NCI-H1417 (cell line): ENCODE measurements around the gene TNK1.

Experiments
- DNase-seq, 3 experiments: peaks; one replicate each; lab custom pipeline; 2025; lab: John Stamatoyannopoulos, UW

TNK1 gene

DNA sequence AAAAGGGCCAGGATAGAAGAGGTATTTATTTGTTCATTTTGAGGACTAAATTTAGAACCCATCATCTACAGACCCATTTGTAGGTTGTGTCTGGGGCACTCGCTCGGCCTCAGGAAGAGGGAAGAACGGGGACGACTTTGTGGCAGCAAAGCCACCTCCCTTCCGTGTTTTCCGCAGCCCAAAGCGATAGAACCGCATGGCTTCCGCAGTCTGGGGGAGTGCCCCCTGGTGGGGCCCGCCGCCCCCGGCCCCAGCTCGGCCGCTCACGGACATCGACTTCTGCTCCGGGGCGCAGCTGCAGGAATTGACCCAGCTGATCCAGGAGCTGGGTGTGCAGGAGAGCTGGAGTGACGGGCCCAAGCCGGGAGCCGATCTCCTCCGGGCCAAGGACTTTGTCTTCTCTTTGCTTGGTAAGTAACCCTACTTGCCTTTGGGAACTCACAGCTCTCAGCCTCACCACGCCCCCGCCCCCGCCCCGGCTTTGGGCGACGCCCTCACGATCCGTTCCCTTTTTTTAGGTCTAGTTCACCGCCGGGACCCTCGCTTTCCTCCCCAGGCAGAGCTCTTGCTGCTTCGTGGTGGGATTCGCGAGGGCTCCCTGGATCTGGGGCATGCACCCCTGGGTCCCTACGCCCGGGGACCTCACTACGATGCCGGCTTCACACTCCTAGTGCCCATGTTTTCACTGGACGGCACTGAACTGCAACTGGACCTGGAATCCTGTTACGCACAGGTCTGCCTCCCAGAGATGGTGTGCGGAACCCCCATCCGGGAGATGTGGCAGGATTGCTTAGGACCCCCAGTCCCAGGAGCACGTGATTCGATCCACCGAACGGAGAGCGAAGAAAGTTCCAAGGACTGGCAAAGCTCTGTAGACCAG is 55.0 kb downstream of the TNK1 start:
- peak in 1 of 3 experiments; percentile 56 for DNase-seq

- DNase-seq = peak; percentile 52 to 79 (median 77)
These were observed 55.9 kb downstream of the TNK1 start for GRCh38 chr17:7436556-7437368.

DNA sequence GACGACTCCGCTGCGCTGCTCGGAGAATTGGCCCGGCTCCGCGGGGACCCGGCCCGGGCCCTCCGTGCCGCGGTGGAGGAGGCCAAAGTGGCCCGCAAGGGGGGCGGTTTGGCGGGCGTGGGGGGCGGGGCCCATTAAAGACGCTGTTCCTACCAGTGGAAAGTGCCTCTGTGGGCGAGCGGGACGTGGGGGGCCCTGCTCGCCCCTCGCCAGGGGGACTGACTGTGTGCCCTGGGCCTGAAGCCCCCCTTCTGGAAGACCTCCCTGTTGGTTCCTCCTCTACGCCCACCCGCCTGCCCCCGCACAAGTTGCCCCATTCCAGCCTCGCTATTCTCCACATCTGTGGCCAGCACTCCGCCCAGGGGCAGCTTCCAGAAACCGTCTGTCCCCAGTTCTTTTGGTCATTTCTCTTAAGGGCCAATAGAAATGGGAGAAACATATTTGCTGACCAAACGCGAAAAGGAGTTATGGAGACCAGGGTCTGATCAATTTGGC is 56.5 kb downstream of the TNK1 start:
- DNase-seq = no peak

GRCh38 chr17:7437950-7438614 is 57.2 kb downstream of the TNK1 start:
- DNase-seq = no peak

GRCh38 chr17:7438656-7439460 is 58.0 kb downstream of the TNK1 start:
- no peak for DNase-seq
